Measurements from ENCODE around the gene LRRC73. TPM values are rescaled to one million over a fixed set of nuclear protein-coding genes. Genes with fewer than 3 reads are reported as not detected.
A peak's percentile ranks its signal among the peaks of the same experiment; 100 is the strongest.

The LRRC73 gene
- total and polyA plus RNA-seq, 9 of the 15 experiments (the other 6 are each of a cell fraction or from before 2014, with no cell fraction given) = 0.07 to 0.55 (median 0.16) TPM; not detected in 3

DNA sequence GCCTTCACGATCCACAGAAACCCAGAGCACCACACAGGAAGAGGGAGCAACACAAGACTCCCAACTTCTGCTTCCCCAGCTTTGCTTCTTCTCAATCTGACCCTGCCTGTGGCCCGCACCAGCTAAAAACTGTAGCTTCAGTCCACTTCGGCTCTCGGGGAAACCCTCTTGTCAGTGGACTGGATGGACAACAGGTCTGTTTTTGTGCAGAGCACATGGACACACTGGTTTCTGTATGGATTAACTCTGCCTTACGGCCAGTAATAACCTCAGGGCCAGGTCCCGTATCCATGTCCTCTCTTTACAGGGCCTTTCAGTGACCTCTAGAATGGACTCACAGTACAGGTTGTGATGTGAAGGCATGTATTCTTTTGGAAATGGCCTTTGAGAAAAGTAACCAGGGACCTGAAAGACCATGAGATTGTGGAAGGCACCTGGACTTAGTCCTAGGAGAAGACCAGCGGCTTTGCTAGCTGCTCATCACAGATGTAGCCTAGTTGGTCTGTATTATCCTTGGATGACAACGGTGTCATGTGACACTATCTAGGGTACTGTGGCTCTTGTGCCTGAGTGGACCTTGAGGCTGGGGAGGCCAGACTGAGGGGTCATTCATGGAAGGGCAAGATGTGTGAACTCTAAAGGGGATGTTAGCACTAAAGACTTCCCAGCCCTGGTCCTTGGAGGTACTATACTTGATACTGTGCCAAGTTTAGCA lies 12.6 kb upstream of the LRRC73 start:
- no peak for DNase-seq (ENCODE audit: extremely low read depth in 1 of 4, low spot score in 3 of 4)
- Histone ChIP-seq H2AFZ (ENCODE audit: low read depth, low read length) (no peak overlapping the region), H4K20me1 (replicated peaks; ENCODE audit: control insufficient read depth, insufficient read depth, low read length) (peaks cover 11% of the 10 kb centered on the region; the same call in 1 of the 2 replicates), H3K9me3 (replicated peaks; ENCODE audit: control insufficient read depth, insufficient read depth, low read depth, low read length) (no peaks in the 10 kb centered on the region), H3K27ac (ENCODE audit: extremely low read depth, low read depth, low read length) (no peak overlapping the region), H3K9me1 (ENCODE audit: control insufficient read depth, insufficient read depth, low read length) (peaks cover 3% of the 10 kb centered on the region), H3K4me2 (ENCODE audit: insufficient read depth, low read length) (no peak overlapping the region), H3K27me3 (ENCODE audit: control insufficient read depth in 2 of 2, insufficient read depth in 2 of 2, low read length in 2 of 2) (no peaks in the 10 kb centered on the region), H3K79me2 (ENCODE audit: control insufficient read depth, insufficient read depth, low read length) (peaks cover 24% of the 10 kb centered on the region), H3K9ac (ENCODE audit: insufficient read depth in 1 of 2, low read depth in 2 of 2, low read length in 2 of 2) (no peak overlapping the region), H3K4me1 (replicated peaks in 1 of 2; ENCODE audit: control insufficient read depth in 2 of 2, insufficient read depth in 2 of 2, low read length in 2 of 2) (peaks cover 10 to 11% of the 10 kb centered on the region in 2 experiments; a peak in 3 of 5 replicates), H3K4me3 (no peak overlapping the region), H3K36me3 (ENCODE audit: control insufficient read depth, insufficient read depth, low read length) (peaks cover 97% of the 10 kb centered on the region)
- 87% methylated on average over 8 of the region's 8 CpGs for WGBS (ENCODE audit: insufficient coverage, low coverage, missing lambda C conversion rate)
- ChIA-PET POLR2A (interaction anchor here (0.6 to 7.1 kb wide), 12 partner anchors 8 to 1566 kb away, joined by 3 to 89 read pairs (median 4); partner anchors contain the start of gene LRRC73), CTCF (ENCODE audit: low intra/inter-chr PET ratio) (no interaction called here)
- intact Hi-C loops (cut with micrococcal nuclease) (no loop called here), in situ Hi-C loops (cut with MboI) (no loop called here)
- TSS peak; percentile 25 for BruUV-seq (replicated peaks)
- FAIRE-seq = no peak
- peak; percentile 11 for ATAC-seq
- TF ChIP-seq SAP30 (IDR thresholded peaks at IDR 0.05; ENCODE audit: borderline replicate concordance, insufficient read depth, low read depth, low read length, poor library complexity, severe bottlenecking) (no peak), L3MBTL2 (IDR thresholded peaks at IDR 0.05) (no peak), KDM5B (IDR thresholded peaks at IDR 0.05; ENCODE audit: insufficient replicate concordance, low read depth, low read length) (peak; percentile 3), RAD51 (IDR thresholded peaks at IDR 0.05; ENCODE audit: borderline replicate concordance, low read depth) (0 out of 2 replicates have a peak, but pooled peaks have one; percentile 37), RBM22 (IDR thresholded peaks at IDR 0.05; ENCODE audit: low read depth, low read length, poor library complexity, severe bottlenecking) (peak; percentile 29), NFE2L1 (tag; IDR thresholded peaks at IDR 0.05; ENCODE audit: borderline replicate concordance, low read depth) (no peak), ZNF76 (CRISPR knock-in tag; IDR thresholded peaks at IDR 0.05; ENCODE audit: borderline replicate concordance) (no peak), SIX5 (IDR thresholded peaks at IDR 0.05; ENCODE audit: borderline replicate concordance in 1 of 2, insufficient read depth in 1 of 2, low read depth in 1 of 2, low read length in 2 of 2) (peak; percentile 10 to 11; a peak in 1 of 4 replicates), NFIC (IDR thresholded peaks at IDR 0.05) (peak; percentile 52; the same call in 1 of the 2 replicates), ELK3 (CRISPR knock-in tag; IDR thresholded peaks at IDR 0.05) (no peak), POLR2AphosphoS5 (IDR thresholded peaks at IDR 0.05; ENCODE audit: control insufficient read depth, insufficient read depth, low read depth, low read length) (peak; percentile 21), USF1 (CRISPR knock-in tag; IDR thresholded peaks at IDR 0.05) (peak; percentile 29; the same call in 1 of the 2 replicates), TOE1 (IDR thresholded peaks at IDR 0.05; ENCODE audit: borderline replicate concordance) (peak; percentile 47; the same call in 1 of the 2 replicates), TOE1 (CRISPR knock-in tag; IDR thresholded peaks at IDR 0.05; ENCODE audit: borderline replicate concordance, low read depth) (no peak)
- TF ChIP-seq, protein P1, sequence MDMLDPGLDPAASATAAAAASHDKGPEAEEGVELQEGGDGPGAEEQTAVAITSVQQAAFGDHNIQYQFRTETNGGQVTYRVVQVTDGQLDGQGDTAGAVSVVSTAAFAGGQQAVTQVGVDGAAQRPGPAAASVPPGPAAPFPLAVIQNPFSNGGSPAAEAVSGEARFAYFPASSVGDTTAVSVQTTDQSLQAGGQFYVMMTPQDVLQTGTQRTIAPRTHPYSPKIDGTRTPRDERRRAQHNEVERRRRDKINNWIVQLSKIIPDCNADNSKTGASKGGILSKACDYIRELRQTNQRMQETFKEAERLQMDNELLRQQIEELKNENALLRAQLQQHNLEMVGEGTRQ (CRISPR knock-in tag; IDR thresholded peaks at IDR 0.05) = 0 out of 2 replicates have a peak, but pooled peaks have one; percentile 1
- TF ChIP-seq, protein P2, sequence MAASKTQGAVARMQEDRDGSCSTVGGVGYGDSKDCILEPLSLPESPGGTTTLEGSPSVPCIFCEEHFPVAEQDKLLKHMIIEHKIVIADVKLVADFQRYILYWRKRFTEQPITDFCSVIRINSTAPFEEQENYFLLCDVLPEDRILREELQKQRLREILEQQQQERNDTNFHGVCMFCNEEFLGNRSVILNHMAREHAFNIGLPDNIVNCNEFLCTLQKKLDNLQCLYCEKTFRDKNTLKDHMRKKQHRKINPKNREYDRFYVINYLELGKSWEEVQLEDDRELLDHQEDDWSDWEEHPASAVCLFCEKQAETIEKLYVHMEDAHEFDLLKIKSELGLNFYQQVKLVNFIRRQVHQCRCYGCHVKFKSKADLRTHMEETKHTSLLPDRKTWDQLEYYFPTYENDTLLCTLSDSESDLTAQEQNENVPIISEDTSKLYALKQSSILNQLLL (CRISPR knock-in tag; IDR thresholded peaks at IDR 0.05; ENCODE audit: borderline replicate concordance) = no peak

Data from K562 (cell line).